Common myeloid progenitor, CD34-positive (primary cell): ENCODE data around the gene CYFIP2.

Experiments used
- CTCF ChIA-PET: fragments of 350-600 bp; sonication (Branson Sonifier 250); formaldehyde crosslinking; loops from one replicate; lab custom pipeline; 2021; ENCODE audit warnings: antibody characterized with exemption; lab: Charles Lee
- POLR2A ChIA-PET: fragments of 350-600 bp; sonication (Branson Sonifier 250); formaldehyde crosslinking; loops from one replicate; lab custom pipeline; 2021; ENCODE audit warnings: antibody characterized with exemption; lab: Charles Lee
- DNase-seq, 3 donors: peaks; one replicate each; pipeline versions ENCODE4 v3.0.0 to v3.0.0-alpha.2; 2013
- H3K27ac ChIP-seq, 2 experiments: 1 replicate in 1 of 2; 2 replicates in 1 of 2; pipeline ENCODE4 v1.7.0; 2013; ENCODE audit warnings: inconsistent platforms in 2 of 2, low read length in 2 of 2, mild to moderate bottlenecking in 2 of 2, low read depth in 1 of 2, moderate library complexity in 1 of 2; ENCODE audit not compliant: severe bottlenecking in 2 of 2, insufficient read depth in 1 of 2, poor library complexity in 1 of 2
- H3K27me3 ChIP-seq, 5 experiments: replicated peaks in 2 of 5; 1 replicate in 3 of 5; 2 replicates in 2 of 5; pipeline versions ENCODE4 v1.6.1 to v1.7.0; 2013; ENCODE audit warnings: low read length in 4 of 5, mild to moderate bottlenecking in 2 of 5, moderate library complexity in 2 of 5, inconsistent platforms in 1 of 5; ENCODE audit not compliant: insufficient read depth in 5 of 5, control insufficient read depth in 4 of 5
- H3K36me3 ChIP-seq, 4 experiments: 1 replicate in 2 of 4; 2 replicates in 2 of 4; pipeline versions ENCODE4 v1.6.1 to v1.7.0; 2013; ENCODE audit warnings: low read length in 3 of 4, control low read depth in 1 of 4, mild to moderate bottlenecking in 1 of 4; ENCODE audit not compliant: control insufficient read depth in 4 of 4, insufficient read depth in 4 of 4
- H3K4me1 ChIP-seq, 4 experiments: 1 replicate in 3 of 4; 2 replicates in 1 of 4; pipeline versions ENCODE4 v1.6.1 to v1.7.1; 2013; ENCODE audit warnings: low read length in 3 of 4, mild to moderate bottlenecking in 3 of 4, control low read depth in 1 of 4, inconsistent platforms in 1 of 4, moderate library complexity in 1 of 4; ENCODE audit not compliant: control insufficient read depth in 4 of 4, insufficient read depth in 4 of 4; ENCODE audit errors: control extremely low read depth in 1 of 4
- H3K4me3 ChIP-seq, 7 experiments: 1 replicate in 4 of 7; 2 replicates in 3 of 7; pipeline versions ENCODE4 v1.5.1 to v1.7.0; 2013; ENCODE audit warnings: mild to moderate bottlenecking in 7 of 7, low read length in 6 of 7, moderate library complexity in 6 of 7, inconsistent platforms in 2 of 7, low read depth in 2 of 7, control low read depth in 1 of 7; ENCODE audit not compliant: insufficient read depth in 4 of 7, control insufficient read depth in 1 of 7; ENCODE audit errors: extremely low read depth in 1 of 7
- H3K9me3 ChIP-seq, 5 experiments: 1 replicate in 4 of 5; 2 replicates in 1 of 5; pipeline versions ENCODE4 v1.6.1 to v1.7.1; 2013; ENCODE audit warnings: low read length in 4 of 5, mild to moderate bottlenecking in 2 of 5, inconsistent platforms in 1 of 5, low read depth in 1 of 5, moderate library complexity in 1 of 5; ENCODE audit not compliant: control insufficient read depth in 4 of 5, insufficient read depth in 2 of 5; ENCODE audit errors: control extremely low read depth in 1 of 5
- WGBS: methylation state at CpG from one replicate; pipeline ENCODE4 v1.1.5; 2013; ENCODE audit not compliant: insufficient coverage; 5-methylcytosine and 5-hydroxymethylcytosine counted together

Gene CYFIP2

GRCh38 chr5:157253547-157253946 lies 12.4 kb upstream of the CYFIP2 start:
- CTCF ChIA-PET = interaction anchor here (0.9 to 12.4 kb wide), 20 partner anchors 11 to 106 kb away, joined by 3 to 109 read pairs (median 6); partner anchors contain the start of gene CYFIP2
- H3K4me3 ChIP-seq = peak overlapping the region in 2 of 7 experiments; percentile 28 to 43

GRCh38 chr5:157258450-157258849 lies 7.5 kb upstream of the CYFIP2 start:
- Histone ChIP-seq H3K36me3 (no peaks in the 10 kb centered on the region), H3K9me3 (no peaks in the 10 kb centered on the region), H3K27me3 (no peaks in the 10 kb centered on the region), H3K4me1 (peaks cover 0 to 23% (median 13%) of the 10 kb centered on the region in 4 experiments), H3K4me3 (no peak overlapping the region), H3K27ac (no peak overlapping the region)
- no CpG with 5 or more reads among the region's 6 CpGs for WGBS
- ChIA-PET POLR2A (no interaction called here), CTCF (interaction anchor here (1.1 to 12.4 kb wide), 4 partner anchors 7 to 66 kb away, joined by 3 to 109 read pairs (median 44); partner anchors contain the start of gene CYFIP2)
- no peak for DNase-seq

More at GRCh38 chr5:157253547-157253946, 12.4 kb upstream of the CYFIP2 start:
- H3K36me3 ChIP-seq = no peaks in the 10 kb centered on the region
- POLR2A ChIA-PET = interaction anchor here (1.3 kb wide), 1 partner anchor 13 kb away, joined by 5 read pairs; the partner anchor contains the start of gene CYFIP2
- WGBS = 40% methylated on average over 1 of the region's 2 CpGs
- H3K27me3 ChIP-seq = no peaks in the 10 kb centered on the region
- H3K9me3 ChIP-seq = no peaks in the 10 kb centered on the region
- peaks cover 12 to 43% (median 35%) of the 10 kb centered on the region in 4 experiments for H3K4me1 ChIP-seq
- H3K27ac ChIP-seq = no peak overlapping the region
- DNase-seq = peak in 1 of 3 donors; percentile 46

- ChIA-PET CTCF (interaction anchor here (12.4 kb wide), 1 partner anchor 47 kb away, joined by 109 read pairs; no protein-coding TSS in a partner anchor), POLR2A (no interaction called here)
- Histone ChIP-seq H3K4me3 (no peak overlapping the region), H3K9me3 (no peaks in the 10 kb centered on the region), H3K4me1 (peaks cover 0 to 26% (median 9%) of the 10 kb centered on the region in 4 experiments), H3K36me3 (no peaks in the 10 kb centered on the region), H3K27me3 (no peaks in the 10 kb centered on the region), H3K27ac (no peak overlapping the region)
- DNase-seq = no peak
- 100% methylated on average over 4 of the region's 4 CpGs for WGBS
These were observed 6.2 kb upstream of the CYFIP2 start for GRCh38 chr5:157259699-157260098.

- ChIA-PET CTCF (interaction anchor here (0.8 to 7.6 kb wide), 7 partner anchors 9 to 554 kb away, joined by 3 to 74 read pairs (median 5); no protein-coding TSS in a partner anchor), POLR2A (interaction anchor here (0.7 kb wide), 1 partner anchor 24 kb away, joined by 3 read pairs; no protein-coding TSS in a partner anchor)
- Histone ChIP-seq H3K27ac (no peak overlapping the region), H3K27me3 (no peaks in the 10 kb centered on the region), H3K4me1 (peaks cover 10 to 52% (median 34%) of the 10 kb centered on the region in 4 experiments), H3K36me3 (peaks cover 0 to 13% (median 0%) of the 10 kb centered on the region in 4 experiments), H3K4me3 (no peak overlapping the region), H3K9me3 (no peaks in the 10 kb centered on the region)
- DNase-seq = no peak
- 31% methylated on average over 6 of the region's 7 CpGs for WGBS
These were observed 2.3 kb upstream of the CYFIP2 start for GRCh38 chr5:157263496-157264090.

- CTCF ChIA-PET = interaction anchor here (0.9 to 7.6 kb wide), 9 partner anchors 11 to 117 kb away, joined by 3 to 74 read pairs (median 4); no protein-coding TSS in a partner anchor
- Histone ChIP-seq H3K4me1 (peaks cover 30 to 80% (median 63%) of the 10 kb centered on the region in 4 experiments), H3K36me3 (peaks cover 0 to 35% (median 0%) of the 10 kb centered on the region in 4 experiments), H3K27me3 (no peaks in the 10 kb centered on the region), H3K27ac (peak overlapping the region; percentile 56 to 67), H3K9me3 (no peaks in the 10 kb centered on the region), H3K4me3 (peak overlapping the region; percentile 27 to 86 (median 75))
- peak; percentile 38 to 75 (median 74) for DNase-seq
- under 1% methylated on average over 44 of the region's 62 CpGs for WGBS
- POLR2A ChIA-PET = interaction anchor here (1.3 kb wide), 1 partner anchor 14 kb away, joined by 5 read pairs; no protein-coding TSS in a partner anchor
These were observed 524 bp downstream of the CYFIP2 start for GRCh38 chr5:157266286-157267007.

GRCh38 chr5:157267025-157267424 lies 1.1 kb downstream of the CYFIP2 start:
- no peak for DNase-seq
- WGBS = 75% methylated on average over 3 of the region's 3 CpGs
- CTCF ChIA-PET = interaction anchor here (0.9 to 7.6 kb wide), 11 partner anchors 11 to 118 kb away, joined by 3 to 74 read pairs (median 4); no protein-coding TSS in a partner anchor
- H3K4me3 ChIP-seq = peak overlapping the region in 6 of 7 experiments; percentile 27 to 86 (median 78)
- POLR2A ChIA-PET = interaction anchor here (0.5 to 1.3 kb wide), 2 partner anchors 14 to 93 kb away, joined by 3 to 5 read pairs; no protein-coding TSS in a partner anchor
- H3K36me3 ChIP-seq = peaks cover 0 to 36% (median 0%) of the 10 kb centered on the region in 4 experiments
- H3K27me3 ChIP-seq = no peaks in the 10 kb centered on the region
- H3K4me1 ChIP-seq = peaks cover 30 to 86% (median 68%) of the 10 kb centered on the region in 4 experiments
- no peaks in the 10 kb centered on the region for H3K9me3 ChIP-seq
- H3K27ac ChIP-seq = peak overlapping the region; percentile 56 to 67
